HL-60 (cell line): ENCODE measurements around the gene DNAJB1.

Experiments used
- DNase-seq, 2 experiments: peaks; one replicate each; pipeline ENCODE4 v3.0.0-alpha.2; 2010 to 2020; ENCODE audit warnings: low read depth in 1 of 2, low spot score in 1 of 2
- H3K27ac ChIP-seq: fragments of 250-450 bp; sonication (Bioruptor Pico); replicated peaks from 2 replicates; pipeline ENCODE4 v1.5.1; 2020; ENCODE audit warnings: mild to moderate bottlenecking, moderate library complexity
- H3K27me3 ChIP-seq: fragments of 250-450 bp; sonication (Bioruptor Pico); 2 replicates; pipeline ENCODE4 v1.5.1; 2021; ENCODE audit warnings: mild to moderate bottlenecking, moderate library complexity; ENCODE audit not compliant: insufficient read depth, poor library complexity, severe bottlenecking
- H3K4me3 ChIP-seq: replicated peaks from 2 replicates; pipeline ENCODE4 v1.5.1; 2011; ENCODE audit warnings: mild to moderate bottlenecking, control low read depth, low read length; ENCODE audit not compliant: insufficient read depth
- GABPA ChIP-seq: IDR thresholded peaks from 2 replicates; pipeline ENCODE4 v1.6.1; 2012; ENCODE audit warnings: low read depth
- POLR2AphosphoS5 ChIP-seq: IDR thresholded peaks from 2 replicates; pipeline ENCODE4 v1.6.1; 2012; ENCODE audit warnings: low read depth
- SPI1 ChIP-seq: IDR thresholded peaks from 2 replicates; pipeline ENCODE4 v1.6.1; 2012; ENCODE audit warnings: low read depth, mild to moderate bottlenecking, borderline replicate concordance
- TF ChIP-seq, protein P1 (sequence below): IDR thresholded peaks from one replicate; pipeline ENCODE4 v1.5.1; 2011; ENCODE audit warnings: low read length, control low read depth, inconsistent platforms; ENCODE audit not compliant: insufficient read depth
- TF ChIP-seq, protein P2 (sequence below): IDR thresholded peaks from 2 replicates; pipeline ENCODE4 v1.6.1; 2012; ENCODE audit warnings: low read depth; ENCODE audit not compliant: insufficient replicate concordance

The DNAJB1 gene

DNA sequence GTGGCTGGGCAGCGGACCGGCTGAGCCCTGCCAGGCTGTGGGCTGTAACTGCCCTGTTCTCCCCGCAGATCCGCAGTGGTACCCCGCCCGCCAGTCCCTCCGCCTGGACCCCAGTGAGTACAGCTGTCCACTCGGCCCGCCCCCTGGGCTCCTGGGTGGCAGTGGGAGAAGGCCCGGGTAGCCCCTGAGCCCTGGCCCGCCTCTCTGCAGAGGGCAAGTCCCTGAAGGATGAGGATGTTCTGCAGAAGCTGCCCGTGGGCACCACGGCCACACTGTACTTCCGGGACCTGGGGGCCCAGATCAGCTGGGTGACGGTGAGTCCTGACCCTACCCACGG is 45.4 kb upstream of the DNAJB1 start:
- TF ChIP-seq, protein P1, sequence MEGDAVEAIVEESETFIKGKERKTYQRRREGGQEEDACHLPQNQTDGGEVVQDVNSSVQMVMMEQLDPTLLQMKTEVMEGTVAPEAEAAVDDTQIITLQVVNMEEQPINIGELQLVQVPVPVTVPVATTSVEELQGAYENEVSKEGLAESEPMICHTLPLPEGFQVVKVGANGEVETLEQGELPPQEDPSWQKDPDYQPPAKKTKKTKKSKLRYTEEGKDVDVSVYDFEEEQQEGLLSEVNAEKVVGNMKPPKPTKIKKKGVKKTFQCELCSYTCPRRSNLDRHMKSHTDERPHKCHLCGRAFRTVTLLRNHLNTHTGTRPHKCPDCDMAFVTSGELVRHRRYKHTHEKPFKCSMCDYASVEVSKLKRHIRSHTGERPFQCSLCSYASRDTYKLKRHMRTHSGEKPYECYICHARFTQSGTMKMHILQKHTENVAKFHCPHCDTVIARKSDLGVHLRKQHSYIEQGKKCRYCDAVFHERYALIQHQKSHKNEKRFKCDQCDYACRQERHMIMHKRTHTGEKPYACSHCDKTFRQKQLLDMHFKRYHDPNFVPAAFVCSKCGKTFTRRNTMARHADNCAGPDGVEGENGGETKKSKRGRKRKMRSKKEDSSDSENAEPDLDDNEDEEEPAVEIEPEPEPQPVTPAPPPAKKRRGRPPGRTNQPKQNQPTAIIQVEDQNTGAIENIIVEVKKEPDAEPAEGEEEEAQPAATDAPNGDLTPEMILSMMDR: no peak
- TF ChIP-seq, protein P2, sequence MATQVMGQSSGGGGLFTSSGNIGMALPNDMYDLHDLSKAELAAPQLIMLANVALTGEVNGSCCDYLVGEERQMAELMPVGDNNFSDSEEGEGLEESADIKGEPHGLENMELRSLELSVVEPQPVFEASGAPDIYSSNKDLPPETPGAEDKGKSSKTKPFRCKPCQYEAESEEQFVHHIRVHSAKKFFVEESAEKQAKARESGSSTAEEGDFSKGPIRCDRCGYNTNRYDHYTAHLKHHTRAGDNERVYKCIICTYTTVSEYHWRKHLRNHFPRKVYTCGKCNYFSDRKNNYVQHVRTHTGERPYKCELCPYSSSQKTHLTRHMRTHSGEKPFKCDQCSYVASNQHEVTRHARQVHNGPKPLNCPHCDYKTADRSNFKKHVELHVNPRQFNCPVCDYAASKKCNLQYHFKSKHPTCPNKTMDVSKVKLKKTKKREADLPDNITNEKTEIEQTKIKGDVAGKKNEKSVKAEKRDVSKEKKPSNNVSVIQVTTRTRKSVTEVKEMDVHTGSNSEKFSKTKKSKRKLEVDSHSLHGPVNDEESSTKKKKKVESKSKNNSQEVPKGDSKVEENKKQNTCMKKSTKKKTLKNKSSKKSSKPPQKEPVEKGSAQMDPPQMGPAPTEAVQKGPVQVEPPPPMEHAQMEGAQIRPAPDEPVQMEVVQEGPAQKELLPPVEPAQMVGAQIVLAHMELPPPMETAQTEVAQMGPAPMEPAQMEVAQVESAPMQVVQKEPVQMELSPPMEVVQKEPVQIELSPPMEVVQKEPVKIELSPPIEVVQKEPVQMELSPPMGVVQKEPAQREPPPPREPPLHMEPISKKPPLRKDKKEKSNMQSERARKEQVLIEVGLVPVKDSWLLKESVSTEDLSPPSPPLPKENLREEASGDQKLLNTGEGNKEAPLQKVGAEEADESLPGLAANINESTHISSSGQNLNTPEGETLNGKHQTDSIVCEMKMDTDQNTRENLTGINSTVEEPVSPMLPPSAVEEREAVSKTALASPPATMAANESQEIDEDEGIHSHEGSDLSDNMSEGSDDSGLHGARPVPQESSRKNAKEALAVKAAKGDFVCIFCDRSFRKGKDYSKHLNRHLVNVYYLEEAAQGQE: no peak
- TF ChIP-seq SPI1: no peak
- no peak for TF ChIP-seq GABPA
- no peak for TF ChIP-seq POLR2AphosphoS5
- Histone ChIP-seq H3K27ac (no peak overlapping the region), H3K4me3 (no peak overlapping the region), H3K27me3 (no peaks in the 10 kb centered on the region)
- no peak for DNase-seq

DNA sequence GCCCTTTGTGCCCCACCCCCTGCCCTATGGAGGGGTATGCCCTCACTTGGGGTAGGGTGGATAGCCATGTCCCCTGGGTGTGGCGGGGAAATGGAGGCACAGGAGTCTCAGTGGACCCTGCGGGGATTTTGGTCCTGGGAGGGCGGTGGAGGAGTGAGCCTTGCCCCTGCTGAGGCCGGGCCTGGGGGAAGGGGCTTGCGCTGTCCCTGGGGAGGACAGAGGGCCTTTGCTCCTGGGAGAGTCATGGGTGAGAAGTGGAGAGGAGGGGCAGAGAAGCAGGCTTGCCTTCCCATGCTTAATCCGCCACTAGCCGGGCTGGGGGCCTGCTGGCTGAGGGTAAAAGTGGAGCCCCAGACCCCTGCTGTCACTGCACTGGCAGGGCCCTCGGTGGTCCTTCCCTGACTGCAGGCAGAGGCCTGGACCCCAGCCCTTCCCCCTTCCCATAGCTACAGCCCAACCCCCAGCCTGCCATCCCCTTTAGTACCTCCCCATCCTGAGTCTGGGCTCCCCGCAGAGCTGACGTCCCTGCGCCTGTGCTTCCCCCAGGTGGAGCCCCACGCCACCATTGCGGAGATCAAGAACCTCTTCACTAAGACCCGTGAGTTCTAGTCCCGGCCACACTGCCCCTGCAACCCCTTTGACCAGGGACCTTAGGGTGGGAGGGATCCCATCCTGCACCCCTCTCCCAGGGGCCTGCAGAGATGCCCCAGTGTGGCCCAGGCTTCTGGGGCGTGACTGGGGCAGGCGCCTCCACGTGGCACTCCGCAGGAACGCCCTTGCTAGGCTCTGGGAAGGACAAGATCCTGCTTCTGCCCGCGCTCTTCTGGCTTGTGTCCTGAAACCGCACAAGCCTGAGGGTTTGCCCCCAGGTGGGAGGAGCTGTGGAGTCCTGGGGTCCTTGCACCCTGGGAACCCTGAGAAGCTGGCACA is 44.7 kb upstream of the DNAJB1 start:
- Histone ChIP-seq H3K27ac (no peak overlapping the region), H3K27me3 (no peaks in the 10 kb centered on the region), H3K4me3 (no peak overlapping the region)
- no peak for DNase-seq
- TF ChIP-seq SPI1: no peak
- TF ChIP-seq, protein P1: no peak

DNA sequence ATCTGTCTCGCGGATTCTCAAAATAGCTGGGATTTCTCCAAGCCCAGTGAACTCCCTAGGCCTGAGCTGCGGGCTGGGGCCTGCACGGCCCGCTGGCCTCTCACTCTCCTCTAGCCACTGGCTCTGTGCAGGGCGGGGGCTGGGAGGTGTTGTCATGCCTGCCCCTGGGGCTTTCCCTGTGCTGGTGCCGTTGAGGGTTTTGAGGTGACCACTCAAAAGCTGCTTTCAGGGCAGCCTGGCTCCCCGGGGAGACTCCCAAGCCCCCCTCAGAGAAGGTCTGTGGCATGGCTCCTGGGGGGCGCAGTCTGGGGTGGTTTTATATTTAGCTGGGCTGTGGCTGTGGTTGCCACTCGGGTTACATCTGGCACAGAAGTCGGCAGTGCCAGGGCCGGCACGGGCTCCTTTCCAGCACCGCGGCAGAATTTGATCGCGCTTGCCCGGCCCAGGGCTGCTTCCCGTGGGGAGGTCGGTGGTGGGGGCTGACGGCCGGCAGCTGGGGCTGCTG is 43.7 kb upstream of the DNAJB1 start:
- TF ChIP-seq, protein P1: no peak
- TF ChIP-seq SPI1 (no peak), POLR2AphosphoS5 (no peak), GABPA (no peak)
- TF ChIP-seq, protein P2: no peak
- Histone ChIP-seq H3K4me3 (no peak overlapping the region), H3K27me3 (no peaks in the 10 kb centered on the region), H3K27ac (no peak overlapping the region)
- DNase-seq: no peak
